Measurements from ENCODE around the gene BBOX1.

Gene BBOX1

GRCh38 chr11:27013781-27014361, 26.7 kb upstream of the BBOX1 start:
- Histone ChIP-seq H2AFZ (ENCODE audit: low read depth, low read length, severe bottlenecking) (no peak overlapping the region), H3K9ac (ENCODE audit: low read length) (no peak overlapping the region), H3K4me2 (ENCODE audit: low read depth, low read length, poor library complexity, severe bottlenecking) (no peak overlapping the region)

DNA sequence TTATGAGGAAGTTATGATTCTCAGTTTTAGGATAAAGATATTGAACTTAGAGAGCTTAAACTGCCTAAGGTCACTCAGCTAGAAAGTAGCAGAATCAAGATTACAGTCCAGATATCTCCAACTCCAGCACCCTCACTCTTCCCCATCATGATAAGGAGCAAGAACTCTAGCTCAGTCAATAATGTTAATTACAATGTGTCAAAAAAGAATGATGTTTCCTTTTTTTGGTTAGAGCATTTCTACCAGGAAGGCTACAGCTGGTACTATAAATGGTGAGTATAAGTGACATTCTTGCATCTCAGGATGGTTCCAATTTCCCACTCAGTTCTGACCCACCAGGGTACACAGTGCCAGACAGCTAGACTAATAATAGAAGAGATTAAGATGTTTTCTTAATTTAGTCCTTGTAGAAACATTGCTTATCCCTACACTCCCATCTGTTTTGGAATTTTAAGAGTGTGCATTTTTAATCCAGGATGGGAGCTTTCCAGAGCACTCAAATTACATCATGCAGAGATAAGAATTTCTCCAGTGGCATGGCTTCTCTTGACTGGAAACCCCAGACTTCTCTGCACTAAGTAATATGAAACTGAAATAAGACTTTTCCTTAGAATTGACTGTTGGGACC, 21.6 kb upstream of the BBOX1 start:
- Histone ChIP-seq H2AFZ (ENCODE audit: low read depth, low read length, severe bottlenecking) (no peak overlapping the region), H3F3A (ENCODE audit: insufficient read depth) (no peaks in the 10 kb centered on the region), H3K36me3 (ENCODE audit: low read length) (no peaks in the 10 kb centered on the region), H3K9me3 (ENCODE audit: insufficient read depth, low read length) (no peaks in the 10 kb centered on the region), H4K20me1 (ENCODE audit: low read depth, low read length) (no peaks in the 10 kb centered on the region), H3K9ac (ENCODE audit: low read length) (no peak overlapping the region), H3K9me2 (replicated peaks; ENCODE audit: insufficient read depth, low read length) (no peaks in the 10 kb centered on the region), H3K4me3 (ENCODE audit: insufficient read depth, low read length, poor library complexity, severe bottlenecking) (no peak overlapping the region), H3K79me2 (ENCODE audit: insufficient read depth, low read length) (no peaks in the 10 kb centered on the region), H3K27ac (ENCODE audit: low read depth, low read length) (no peak overlapping the region), H3K27me3 (ENCODE audit: low read length) (no peaks in the 10 kb centered on the region), H3K4me2 (ENCODE audit: low read depth, low read length, poor library complexity, severe bottlenecking) (no peak overlapping the region)
- TF ChIP-seq CTCF (IDR thresholded peaks at IDR 0.05; ENCODE audit: insufficient read depth, low read length, poor library complexity, severe bottlenecking), result no peak
- no peak for TF ChIP-seq EZH2phosphoT487 (conservative IDR thresholded peaks at IDR 0.05; ENCODE audit: low read length)

More at GRCh38 chr11:27013781-27014361, 26.7 kb upstream of the BBOX1 start:
- no peaks in the 10 kb centered on the region for H3K79me2 ChIP-seq (ENCODE audit: insufficient read depth, low read length)
- H4K20me1 ChIP-seq (ENCODE audit: low read depth, low read length), result no peaks in the 10 kb centered on the region
- no peaks in the 10 kb centered on the region for H3K27me3 ChIP-seq (ENCODE audit: low read length)
- H3K9me3 ChIP-seq (ENCODE audit: insufficient read depth, low read length), result no peaks in the 10 kb centered on the region
- no peaks in the 10 kb centered on the region for H3F3A ChIP-seq (ENCODE audit: insufficient read depth)
- no peaks in the 10 kb centered on the region for H3K9me2 ChIP-seq (replicated peaks; ENCODE audit: insufficient read depth, low read length)
- H3K4me3 ChIP-seq (ENCODE audit: insufficient read depth, low read length, poor library complexity, severe bottlenecking), result no peak overlapping the region
- no peaks in the 10 kb centered on the region for H3K36me3 ChIP-seq (ENCODE audit: low read length)
- TF ChIP-seq EZH2phosphoT487 (conservative IDR thresholded peaks at IDR 0.05; ENCODE audit: low read length), result no peak
- no peak for TF ChIP-seq CTCF (IDR thresholded peaks at IDR 0.05; ENCODE audit: insufficient read depth, low read length, poor library complexity, severe bottlenecking)
- H3K27ac ChIP-seq (ENCODE audit: low read depth, low read length), result no peak overlapping the region

DNA sequence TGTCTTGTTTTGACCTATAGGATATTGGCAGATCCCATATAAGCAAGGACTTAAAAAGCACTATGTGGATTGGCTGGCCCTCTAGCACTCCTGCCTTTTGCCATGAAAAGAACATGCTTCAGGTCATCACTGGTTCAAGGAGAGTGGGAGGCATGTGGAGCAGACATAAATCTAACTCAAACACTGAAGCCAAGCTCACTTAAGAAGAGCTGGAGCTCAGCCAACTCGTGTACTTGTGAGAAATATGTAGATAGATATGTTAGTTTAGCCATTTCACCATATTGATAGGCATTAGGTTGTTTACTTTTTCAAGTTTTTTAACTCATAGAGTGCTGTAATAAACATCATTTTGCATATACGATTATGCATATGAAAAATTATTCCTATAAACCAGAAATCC, 19.9 kb upstream of the BBOX1 start:
- Histone ChIP-seq H2AFZ (ENCODE audit: low read depth, low read length, severe bottlenecking) (no peak overlapping the region), H3K9me3 (ENCODE audit: insufficient read depth, low read length) (no peaks in the 10 kb centered on the region), H3K9me2 (replicated peaks; ENCODE audit: insufficient read depth, low read length) (no peaks in the 10 kb centered on the region), H4K20me1 (ENCODE audit: low read depth, low read length) (no peaks in the 10 kb centered on the region), H3K4me2 (ENCODE audit: low read depth, low read length, poor library complexity, severe bottlenecking) (no peak overlapping the region), H3K9ac (ENCODE audit: low read length) (no peak overlapping the region), H3K79me2 (ENCODE audit: insufficient read depth, low read length) (no peaks in the 10 kb centered on the region), H3K36me3 (ENCODE audit: low read length) (no peaks in the 10 kb centered on the region), H3F3A (ENCODE audit: insufficient read depth) (no peaks in the 10 kb centered on the region), H3K27me3 (ENCODE audit: low read length) (no peaks in the 10 kb centered on the region), H3K27ac (ENCODE audit: low read depth, low read length) (no peak overlapping the region), H3K4me3 (ENCODE audit: insufficient read depth, low read length, poor library complexity, severe bottlenecking) (no peak overlapping the region)
- no peak for TF ChIP-seq CTCF (IDR thresholded peaks at IDR 0.05; ENCODE audit: insufficient read depth, low read length, poor library complexity, severe bottlenecking)
- TF ChIP-seq EZH2phosphoT487 (conservative IDR thresholded peaks at IDR 0.05; ENCODE audit: low read length), result no peak

All from SU-DHL-6 (cell line).